MG63 (cell line): Measurements from ENCODE around the gene CDX1. TPM values are rescaled to one million over a fixed set of nuclear protein-coding genes. Genes with fewer than 3 reads are reported as not detected.

ENCODE experiments used
- DNase-seq: peaks from one replicate; pipeline ENCODE4 v3.0.0-alpha.2; 2020
- H3K27me3 ChIP-seq: fragments of 250-450 bp; sonication (Bioruptor Pico); 2 replicates; pipeline ENCODE4 v1.5.1; 2020; ENCODE audit warnings: mild to moderate bottlenecking, moderate library complexity
- H3K36me3 ChIP-seq: fragments of 250-450 bp; sonication (Bioruptor Pico); 2 replicates; pipeline ENCODE4 v1.5.1; 2020; ENCODE audit warnings: mild to moderate bottlenecking, moderate library complexity
- H3K4me3 ChIP-seq: fragments of 250-450 bp; sonication (Bioruptor Pico); 2 replicates; pipeline ENCODE4 v1.5.1; 2020; ENCODE audit warnings: mild to moderate bottlenecking, moderate library complexity
- H3K9me3 ChIP-seq: fragments of 250-450 bp; sonication (Bioruptor Pico); 2 replicates; pipeline ENCODE4 v1.5.1; 2020; ENCODE audit warnings: mild to moderate bottlenecking, moderate library complexity
- total RNA-seq: library from RNA; depleted of rRNA; stranded (reverse); fragments of >200 nt; shearing (Covaris generic); gene quantifications from 2 replicates; pipeline ENCODE4 v1.2.3, GENCODE V29; 2014; ENCODE audit warnings: low replicate concordance

Gene CDX1
- total RNA-seq, 1 experiment from 2014 or later, result 0.07 TPM

DNA sequence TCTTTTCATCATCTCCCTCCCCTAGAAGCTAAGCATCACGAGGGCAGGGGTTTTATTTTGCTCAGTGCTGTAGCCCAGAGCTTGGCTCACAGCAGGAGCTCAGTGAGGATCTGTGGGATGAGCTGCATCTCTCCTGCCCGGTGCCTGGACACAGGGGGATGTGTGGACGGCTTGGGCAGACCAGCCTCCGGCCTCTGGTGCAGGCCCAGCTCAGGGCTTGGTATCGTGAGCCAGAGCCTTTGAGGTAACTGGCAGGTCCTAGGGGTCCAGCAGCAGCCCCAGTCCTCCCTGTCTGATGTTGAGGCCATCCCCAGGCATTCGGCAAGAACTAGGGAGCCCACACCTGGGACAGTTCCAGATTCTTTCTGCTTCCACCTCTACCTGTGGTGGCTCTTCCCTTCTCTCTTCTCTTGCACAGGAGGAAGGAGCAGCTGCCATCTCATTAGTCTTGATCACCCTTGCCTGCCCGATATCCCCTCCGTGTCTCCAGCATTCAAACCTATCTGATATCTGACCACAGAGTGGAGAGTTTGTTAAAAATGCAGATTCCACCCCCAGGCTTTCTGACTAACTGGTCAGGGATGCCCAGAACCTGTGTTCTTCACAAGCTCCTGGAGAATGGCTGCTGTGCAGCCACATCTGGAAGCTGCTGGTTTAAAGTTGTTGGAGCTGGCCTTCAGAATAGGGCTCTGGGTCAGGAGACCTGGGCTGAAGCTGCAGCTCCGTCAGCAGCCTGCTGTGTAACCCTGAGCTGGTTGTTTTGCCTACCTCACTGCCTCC lies 15.4 kb downstream of the CDX1 start:
- no peak for DNase-seq
- H3K4me3 ChIP-seq, result no peak overlapping the region
- no peaks in the 10 kb centered on the region for H3K36me3 ChIP-seq
- no peaks in the 10 kb centered on the region for H3K9me3 ChIP-seq
- no peaks in the 10 kb centered on the region for H3K27me3 ChIP-seq

DNA sequence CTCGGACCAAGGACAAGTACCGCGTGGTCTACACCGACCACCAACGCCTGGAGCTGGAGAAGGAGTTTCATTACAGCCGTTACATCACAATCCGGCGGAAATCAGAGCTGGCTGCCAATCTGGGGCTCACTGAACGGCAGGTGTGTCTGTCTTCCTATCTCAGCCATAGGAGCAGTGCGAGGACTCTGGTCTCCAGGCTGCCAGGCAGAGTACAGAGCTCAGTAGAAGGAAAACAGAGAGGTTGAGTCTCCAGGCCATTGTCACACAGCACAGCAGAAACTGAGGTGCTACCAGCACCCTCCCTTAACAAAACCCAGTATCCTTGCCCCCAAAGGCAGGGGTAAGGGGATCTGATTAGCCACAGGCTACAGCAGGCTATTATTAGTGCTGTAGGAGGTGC lies 16.2 kb downstream of the CDX1 start:
- H3K27me3 ChIP-seq, result no peaks in the 10 kb centered on the region
- H3K9me3 ChIP-seq, result no peaks in the 10 kb centered on the region
- no peak overlapping the region for H3K4me3 ChIP-seq
- no peak for DNase-seq
- H3K36me3 ChIP-seq, result no peaks in the 10 kb centered on the region

DNA sequence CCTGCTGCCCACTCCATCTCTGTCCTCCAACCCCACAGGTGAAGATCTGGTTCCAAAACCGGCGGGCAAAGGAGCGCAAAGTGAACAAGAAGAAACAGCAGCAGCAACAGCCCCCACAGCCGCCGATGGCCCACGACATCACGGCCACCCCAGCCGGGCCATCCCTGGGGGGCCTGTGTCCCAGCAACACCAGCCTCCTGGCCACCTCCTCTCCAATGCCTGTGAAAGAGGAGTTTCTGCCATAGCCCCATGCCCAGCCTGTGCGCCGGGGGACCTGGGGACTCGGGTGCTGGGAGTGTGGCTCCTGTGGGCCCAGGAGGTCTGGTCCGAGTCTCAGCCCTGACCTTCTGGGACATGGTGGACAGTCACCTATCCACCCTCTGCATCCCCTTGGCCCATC lies 16.9 kb downstream of the CDX1 start:
- no peak overlapping the region for H3K4me3 ChIP-seq
- DNase-seq, result no peak
- H3K36me3 ChIP-seq, result no peaks in the 10 kb centered on the region
- no peaks in the 10 kb centered on the region for H3K9me3 ChIP-seq
- H3K27me3 ChIP-seq, result no peaks in the 10 kb centered on the region

DNA sequence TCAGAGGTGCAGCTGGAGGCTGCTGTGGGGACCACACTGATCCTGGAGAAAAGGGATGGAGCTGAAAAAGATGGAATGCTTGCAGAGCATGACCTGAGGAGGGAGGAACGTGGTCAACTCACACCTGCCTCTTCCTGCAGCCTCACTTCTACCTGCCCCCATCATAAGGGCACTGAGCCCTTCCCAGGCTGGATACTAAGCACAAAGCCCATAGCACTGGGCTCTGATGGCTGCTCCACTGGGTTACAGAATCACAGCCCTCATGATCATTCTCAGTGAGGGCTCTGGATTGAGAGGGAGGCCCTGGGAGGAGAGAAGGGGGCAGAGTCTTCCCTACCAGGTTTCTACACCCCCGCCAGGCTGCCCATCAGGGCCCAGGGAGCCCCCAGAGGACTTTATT lies 17.4 kb downstream of the CDX1 start:
- Histone ChIP-seq H3K27me3 (no peaks in the 10 kb centered on the region), H3K36me3 (no peaks in the 10 kb centered on the region), H3K9me3 (no peaks in the 10 kb centered on the region), H3K4me3 (no peak overlapping the region)
- no peak for DNase-seq

DNA sequence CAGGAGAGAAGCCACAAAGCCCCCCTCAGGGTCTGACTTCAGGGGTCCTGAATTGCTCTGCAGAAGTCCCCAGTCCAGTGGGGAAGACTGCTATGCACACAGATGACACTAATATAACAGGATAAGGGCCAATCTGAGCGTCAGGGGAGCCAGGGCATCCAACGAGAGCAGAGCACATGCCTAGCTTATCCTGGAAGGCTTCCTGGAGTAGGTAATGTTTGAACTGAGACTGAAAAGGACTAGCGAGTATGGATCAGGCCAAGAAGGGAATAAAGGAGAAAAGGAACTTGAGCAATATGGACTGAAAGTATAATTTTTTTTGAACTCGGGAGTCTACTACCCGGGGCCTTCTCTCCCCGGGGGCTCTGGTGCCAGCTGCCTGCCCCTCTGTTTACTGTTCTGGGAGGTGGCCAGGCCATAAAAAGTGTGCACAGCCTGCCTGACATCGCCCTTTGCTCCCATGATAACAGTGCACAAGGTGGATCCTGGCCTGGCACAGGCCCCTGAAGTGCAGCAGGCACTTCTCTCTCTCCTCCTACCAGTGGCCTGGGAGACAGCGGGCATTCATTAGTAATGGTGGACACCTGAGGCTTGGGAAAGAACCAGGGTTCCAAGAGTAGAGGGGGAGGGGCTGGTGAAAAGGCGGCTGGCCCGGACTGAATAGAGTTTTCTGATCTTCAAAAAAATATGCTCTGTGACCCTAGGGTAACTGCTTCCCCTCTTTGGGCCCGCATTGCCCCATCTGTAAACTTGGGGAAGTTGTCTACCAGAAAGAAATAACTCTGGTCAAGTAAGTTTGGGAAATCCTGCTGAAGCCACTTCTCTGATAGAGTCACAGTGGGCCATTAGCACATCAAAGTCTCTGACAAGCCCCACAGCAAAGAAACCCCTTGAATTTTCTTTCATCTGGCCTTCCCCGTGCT lies 18.7 kb downstream of the CDX1 start:
- no peaks in the 10 kb centered on the region for H3K9me3 ChIP-seq
- no peaks in the 10 kb centered on the region for H3K27me3 ChIP-seq
- no peak for DNase-seq
- no peak overlapping the region for H3K4me3 ChIP-seq
- no peaks in the 10 kb centered on the region for H3K36me3 ChIP-seq

DNA sequence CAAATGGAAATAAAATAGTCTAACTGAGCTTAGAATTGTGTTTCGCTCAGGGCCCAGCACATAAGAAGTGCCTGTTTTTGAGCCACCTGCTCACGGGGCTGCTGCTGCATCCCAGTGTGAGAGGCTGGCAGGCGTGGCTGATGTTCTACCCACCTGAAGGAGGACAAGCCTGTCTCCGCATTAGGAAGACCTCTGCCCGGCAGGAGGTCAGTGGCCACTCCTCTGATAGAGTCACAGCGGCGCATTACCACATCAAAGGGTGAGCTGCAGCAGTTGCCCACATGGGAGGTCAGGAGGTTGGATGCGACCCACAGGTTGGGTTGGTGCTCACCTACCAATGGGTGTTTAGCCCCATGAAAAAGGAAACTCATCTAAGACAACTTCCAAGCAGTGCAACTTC lies 19.6 kb downstream of the CDX1 start:
- no peak overlapping the region for H3K4me3 ChIP-seq
- no peak for DNase-seq
- no peaks in the 10 kb centered on the region for H3K27me3 ChIP-seq
- H3K9me3 ChIP-seq, result no peaks in the 10 kb centered on the region
- no peaks in the 10 kb centered on the region for H3K36me3 ChIP-seq

DNA sequence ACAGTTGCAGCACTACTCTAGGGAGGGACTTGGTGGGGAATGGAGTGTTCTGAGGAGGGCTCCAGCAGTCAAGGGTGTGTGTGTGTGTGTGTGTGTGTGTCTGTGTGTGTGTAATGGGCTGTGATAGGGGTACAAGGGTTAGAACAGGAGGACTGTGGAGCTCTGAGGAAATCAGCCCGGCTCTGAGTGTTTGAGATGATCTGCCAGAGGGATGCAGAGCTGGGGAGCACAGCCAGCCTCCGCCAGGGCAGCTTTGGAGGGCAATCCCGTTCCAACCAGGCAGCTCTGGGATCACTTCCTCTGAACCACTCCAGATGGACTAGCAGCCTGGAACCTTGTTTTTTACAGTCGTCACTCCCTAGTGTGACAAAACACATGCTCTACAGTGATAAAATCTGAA lies 20.3 kb downstream of the CDX1 start:
- no peaks in the 10 kb centered on the region for H3K9me3 ChIP-seq
- no peaks in the 10 kb centered on the region for H3K36me3 ChIP-seq
- no peak overlapping the region for H3K4me3 ChIP-seq
- no peak for DNase-seq
- H3K27me3 ChIP-seq, result no peaks in the 10 kb centered on the region

DNA sequence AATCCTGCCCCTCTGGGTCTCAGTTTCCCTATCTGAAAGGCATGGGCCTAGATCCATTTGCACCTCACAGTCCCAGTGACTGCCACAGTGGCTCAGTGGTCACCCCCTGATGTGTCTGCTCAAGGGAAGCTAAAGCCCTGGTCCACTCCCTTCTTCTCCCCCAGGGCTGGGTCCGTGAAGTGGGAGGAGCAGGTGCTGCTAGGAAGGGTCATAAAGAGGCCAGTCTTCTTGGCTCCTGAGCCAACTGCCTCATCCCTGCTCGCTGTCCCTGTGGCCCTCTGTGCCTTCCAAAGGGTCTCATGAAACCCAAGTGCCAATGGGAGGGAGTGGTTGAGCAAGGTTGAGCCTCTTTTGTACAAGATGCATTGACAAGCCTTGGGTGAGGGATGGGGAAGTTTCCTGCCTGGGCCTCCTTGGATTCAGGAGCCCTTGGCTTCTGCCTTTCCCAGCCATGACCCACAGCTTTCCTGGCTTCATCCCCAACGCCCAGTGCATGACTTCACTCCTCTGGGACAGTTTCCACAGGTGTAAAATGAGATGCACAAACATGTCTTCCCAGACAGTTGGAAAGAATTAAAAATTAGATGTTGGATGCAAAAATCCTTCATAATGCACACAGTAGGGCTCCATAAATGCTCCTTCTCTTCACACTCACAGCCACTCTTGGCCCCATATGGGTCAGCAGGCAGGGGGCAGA lies 21.7 kb downstream of the CDX1 start:
- DNase-seq, result peak; percentile 47
- no peak overlapping the region for H3K4me3 ChIP-seq
- H3K27me3 ChIP-seq, result no peaks in the 10 kb centered on the region
- no peaks in the 10 kb centered on the region for H3K9me3 ChIP-seq
- H3K36me3 ChIP-seq, result no peaks in the 10 kb centered on the region

DNA sequence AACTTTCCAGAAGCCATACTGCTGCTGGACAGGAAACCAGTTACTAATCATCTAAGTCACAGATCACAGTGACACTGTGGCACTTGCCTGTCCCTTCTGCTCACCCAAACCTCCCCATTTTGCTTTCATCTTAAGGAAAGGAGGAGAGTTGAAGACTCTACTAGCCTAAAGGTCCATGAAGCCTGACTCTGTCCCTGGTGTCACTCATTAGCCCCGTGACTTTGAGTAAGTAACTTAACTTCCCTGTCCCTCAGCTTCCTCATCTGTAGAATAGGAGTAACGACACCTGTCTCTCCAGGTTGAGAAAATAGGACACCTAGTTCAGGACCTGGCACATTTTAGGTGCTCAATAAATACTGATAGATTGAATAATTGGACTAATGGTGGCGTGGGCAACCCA lies 22.7 kb downstream of the CDX1 start:
- Histone ChIP-seq H3K36me3 (no peaks in the 10 kb centered on the region), H3K27me3 (no peaks in the 10 kb centered on the region), H3K4me3 (no peak overlapping the region), H3K9me3 (no peaks in the 10 kb centered on the region)
- DNase-seq, result no peak

DNA sequence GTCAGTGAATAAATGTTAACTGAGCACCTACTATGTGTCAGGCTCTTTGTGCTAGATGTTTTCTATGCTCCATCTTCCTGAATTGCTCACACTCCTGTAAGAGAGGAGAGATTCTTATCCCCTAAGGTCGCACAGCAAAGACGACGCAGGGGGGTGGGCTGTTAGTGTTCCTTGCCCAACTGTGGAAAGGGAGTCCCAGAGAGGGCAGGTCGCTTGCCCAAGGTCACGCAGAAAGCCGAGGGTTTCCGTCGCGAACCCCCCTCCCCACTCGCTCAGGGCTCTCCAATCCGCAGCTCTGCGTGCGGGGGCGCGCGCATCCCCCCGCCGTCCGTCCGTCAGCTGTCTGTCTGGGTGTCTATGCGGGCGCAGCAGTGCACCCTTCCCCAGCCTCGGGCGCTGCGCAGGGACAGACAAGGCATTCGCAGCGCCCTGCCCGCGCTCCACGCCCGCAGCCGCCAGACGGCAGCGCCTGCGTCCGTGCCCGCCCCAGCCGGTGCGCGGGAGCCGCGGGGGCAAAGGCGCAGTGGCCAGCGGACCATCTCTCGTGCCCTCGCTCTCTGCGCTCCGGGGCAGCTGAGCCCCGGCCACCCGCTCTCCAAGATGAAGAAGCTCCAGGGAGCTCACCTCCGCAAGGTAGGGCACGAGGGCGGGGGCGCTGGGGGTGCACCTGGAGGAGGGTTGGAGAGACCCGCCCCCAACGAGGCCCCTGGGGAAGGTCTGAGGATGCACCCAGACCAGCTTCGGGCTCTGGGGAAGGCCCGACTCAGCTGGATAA lies 23.3 kb downstream of the CDX1 start, which contains the start of gene SLC6A7:
SLC6A7 (plus strand) TSS at position 335 of the 775 bp plus-strand sequence; CDS start at position 601, 266 bp downstream.
- Histone ChIP-seq H3K36me3 (no peaks in the 10 kb centered on the region), H3K27me3 (no peaks in the 10 kb centered on the region), H3K9me3 (no peaks in the 10 kb centered on the region), H3K4me3 (no peak within 1 kb of the TSS)
- no peak for DNase-seq

DNA sequence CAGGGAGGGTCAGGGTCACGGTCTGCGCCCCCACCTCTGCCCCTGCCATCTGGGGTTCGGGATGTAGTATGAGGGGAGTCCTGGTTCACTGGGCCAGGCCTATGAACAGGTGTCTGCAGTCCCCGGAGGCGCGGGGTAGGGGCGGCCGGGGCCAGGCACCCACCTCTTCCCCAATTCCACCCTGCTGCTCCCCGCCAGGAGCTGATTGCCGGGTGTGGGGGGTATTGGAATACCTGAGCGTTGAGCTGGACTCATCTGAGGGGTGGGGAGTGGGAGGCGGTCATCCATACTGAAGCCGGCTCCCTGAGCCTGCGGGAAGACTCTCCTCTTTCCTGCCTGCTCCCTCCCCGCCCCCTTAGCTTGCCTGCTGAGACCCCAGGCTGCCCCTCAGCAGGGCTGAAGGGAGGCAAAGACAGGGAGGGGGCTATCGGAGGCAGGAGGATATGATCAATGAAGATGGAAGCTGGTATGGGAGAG lies 24.0 kb downstream of the CDX1 start:
- no peaks in the 10 kb centered on the region for H3K9me3 ChIP-seq
- H3K27me3 ChIP-seq, result no peaks in the 10 kb centered on the region
- DNase-seq, result no peak
- no peak overlapping the region for H3K4me3 ChIP-seq
- H3K36me3 ChIP-seq, result no peaks in the 10 kb centered on the region

DNA sequence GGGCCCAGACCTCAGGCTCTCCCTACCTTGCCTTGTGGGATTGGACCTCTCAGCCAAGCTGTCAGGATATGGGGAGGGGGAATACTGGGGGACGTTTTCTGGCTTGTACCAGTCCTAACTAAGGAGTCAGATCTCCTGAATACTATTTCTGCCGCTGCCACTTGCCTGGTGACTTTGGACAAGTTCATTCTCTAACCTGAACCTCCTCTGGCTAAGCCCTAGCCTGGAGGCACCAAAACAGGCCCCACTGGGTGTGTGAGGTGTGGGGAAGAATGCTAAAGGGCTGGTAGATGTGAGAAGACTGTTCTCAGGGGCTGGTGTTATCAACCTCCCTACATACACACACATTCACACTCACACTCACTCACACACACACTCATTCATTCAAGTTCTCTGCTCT lies 24.4 kb downstream of the CDX1 start:
- no peaks in the 10 kb centered on the region for H3K9me3 ChIP-seq
- H3K4me3 ChIP-seq, result no peak overlapping the region
- DNase-seq, result no peak
- no peaks in the 10 kb centered on the region for H3K27me3 ChIP-seq
- no peaks in the 10 kb centered on the region for H3K36me3 ChIP-seq

DNA sequence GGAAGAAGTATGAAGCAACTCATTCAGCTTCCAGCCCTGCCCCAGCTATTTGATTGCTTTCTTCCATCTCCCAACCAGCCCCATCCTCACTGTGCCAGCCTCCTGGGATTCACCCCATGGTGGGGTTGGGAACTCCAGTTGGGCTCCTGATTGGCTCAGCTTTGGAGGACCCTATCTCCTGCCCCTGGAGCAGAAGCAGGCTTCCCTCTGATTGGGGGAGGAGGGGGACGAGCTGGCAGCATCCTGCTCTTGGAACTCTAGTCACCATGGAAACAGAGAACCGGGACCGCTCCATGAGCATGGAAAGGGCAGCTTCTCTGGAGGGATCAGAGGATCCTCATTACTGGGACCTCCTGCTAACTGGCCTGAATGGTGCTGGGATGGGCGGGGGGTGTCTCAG lies 25.9 kb downstream of the CDX1 start:
- Histone ChIP-seq H3K4me3 (no peak overlapping the region), H3K9me3 (no peaks in the 10 kb centered on the region), H3K27me3 (no peaks in the 10 kb centered on the region), H3K36me3 (no peaks in the 10 kb centered on the region)
- no peak for DNase-seq

DNA sequence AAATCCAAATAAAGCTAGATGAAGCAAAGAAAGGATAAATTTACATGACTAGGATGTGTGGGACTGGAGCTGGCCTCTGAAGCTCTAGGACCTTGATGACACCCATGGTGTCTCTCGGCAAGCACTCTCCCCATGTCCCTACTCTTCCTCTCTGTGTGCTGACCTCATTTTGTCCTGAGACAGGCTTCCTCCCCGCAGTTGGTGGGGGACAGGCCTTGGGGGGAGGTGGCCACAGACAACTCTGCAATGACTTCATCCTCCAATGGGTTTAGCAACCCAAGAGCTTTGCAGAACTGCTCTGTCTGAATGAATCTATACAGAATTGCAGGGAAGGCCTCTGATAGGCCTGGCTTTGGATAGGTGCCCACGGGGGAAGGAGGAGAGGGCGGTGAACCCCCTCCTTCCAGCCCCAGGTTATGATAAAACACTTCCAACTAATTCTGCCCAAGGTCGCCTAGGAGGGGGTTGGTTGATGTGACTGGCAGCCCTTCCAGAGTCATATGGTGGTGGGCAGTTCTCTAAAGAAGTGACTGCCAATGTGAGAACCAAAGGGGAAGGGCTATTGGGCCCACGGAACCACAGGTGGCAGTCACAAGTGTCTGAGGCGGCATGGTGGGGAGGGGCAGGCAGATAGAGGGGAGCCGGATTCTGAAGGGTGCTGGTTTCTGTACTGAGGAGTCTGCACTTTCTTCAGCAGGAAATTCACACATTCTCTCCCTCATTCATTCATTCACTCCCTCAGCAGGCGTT lies 29.3 kb downstream of the CDX1 start:
- no peak for DNase-seq
- H3K27me3 ChIP-seq, result no peaks in the 10 kb centered on the region
- no peaks in the 10 kb centered on the region for H3K36me3 ChIP-seq
- H3K9me3 ChIP-seq, result no peaks in the 10 kb centered on the region
- no peak overlapping the region for H3K4me3 ChIP-seq

DNA sequence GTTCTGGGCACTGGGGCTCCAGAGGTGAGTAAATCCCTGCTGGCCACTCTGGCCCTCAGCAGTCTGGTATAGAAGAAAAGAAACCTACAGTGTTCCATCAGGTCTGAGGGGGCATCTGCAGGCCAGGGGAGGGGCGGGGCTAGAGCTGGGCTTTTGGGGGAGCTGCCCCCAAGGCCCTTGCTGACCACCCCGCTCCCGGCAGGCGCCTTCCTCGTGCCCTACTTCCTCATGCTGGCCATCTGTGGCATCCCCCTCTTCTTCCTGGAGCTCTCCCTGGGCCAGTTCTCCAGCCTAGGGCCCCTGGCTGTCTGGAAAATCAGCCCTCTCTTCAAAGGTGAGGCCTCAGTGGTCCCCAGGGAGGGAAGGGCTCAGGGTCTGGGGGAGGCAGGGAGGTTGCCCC lies 29.9 kb downstream of the CDX1 start:
- H3K4me3 ChIP-seq, result no peak overlapping the region
- H3K9me3 ChIP-seq, result no peaks in the 10 kb centered on the region
- H3K36me3 ChIP-seq, result no peaks in the 10 kb centered on the region
- no peak for DNase-seq
- no peaks in the 10 kb centered on the region for H3K27me3 ChIP-seq

DNA sequence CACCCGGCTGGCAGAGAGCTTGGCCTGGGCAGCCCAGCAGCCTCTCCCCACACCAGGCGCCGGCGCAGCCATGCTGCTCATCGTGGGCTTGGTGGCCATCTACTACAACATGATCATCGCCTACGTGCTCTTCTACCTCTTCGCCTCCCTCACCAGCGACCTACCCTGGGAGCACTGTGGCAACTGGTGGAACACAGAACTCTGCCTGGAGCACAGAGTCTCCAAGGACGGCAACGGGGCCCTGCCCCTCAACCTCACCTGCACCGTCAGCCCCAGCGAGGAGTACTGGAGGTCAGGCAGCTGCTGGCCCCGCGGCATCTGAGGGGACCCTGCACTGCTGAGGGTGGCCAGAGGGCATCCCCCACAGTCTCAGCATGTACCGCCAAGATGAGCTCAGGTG lies 30.4 kb downstream of the CDX1 start:
- no peaks in the 10 kb centered on the region for H3K9me3 ChIP-seq
- no peaks in the 10 kb centered on the region for H3K27me3 ChIP-seq
- H3K4me3 ChIP-seq, result no peak overlapping the region
- no peak for DNase-seq
- H3K36me3 ChIP-seq, result no peaks in the 10 kb centered on the region
